ENCODE results near the gene TOR1AIP2.

DNA sequence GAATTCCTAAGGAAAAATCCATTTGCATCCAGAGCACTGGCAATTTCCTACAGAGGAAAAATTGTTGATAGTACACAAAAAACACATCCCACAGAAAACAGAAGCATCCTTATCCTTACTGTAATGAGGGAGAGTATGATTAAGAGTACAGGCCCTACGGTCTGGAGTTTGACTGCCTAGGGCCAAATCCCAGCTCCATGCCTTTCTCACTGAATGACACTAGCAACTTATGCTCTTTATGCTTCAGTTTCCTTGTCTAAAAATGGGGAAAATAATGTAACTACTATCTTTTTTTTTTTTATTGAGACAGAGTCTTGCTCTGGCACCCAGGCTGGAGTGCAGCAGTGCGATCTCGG, 49.2 kb upstream of the TOR1AIP2 start:
- TF ChIP-seq SUPT20H (IDR thresholded peaks at IDR 0.05; ENCODE audit: borderline replicate concordance, control insufficient read depth, low read depth, low read length) (no peak), STAT1 (conservative IDR thresholded peaks at IDR 0.05) (no peak), RFX5 (IDR thresholded peaks at IDR 0.05; ENCODE audit: low read depth, low read length) (no peak), ETV6 (conservative IDR thresholded peaks at IDR 0.05 in 1 of 2, IDR thresholded peaks at IDR 0.05 in 1 of 2; ENCODE audit: borderline replicate concordance in 1 of 2, low read depth in 1 of 2) (no peak), ESRRA (IDR thresholded peaks at IDR 0.05; ENCODE audit: low read length) (no peak), NR2F1 (conservative IDR thresholded peaks at IDR 0.05) (no peak), HDAC6 (IDR thresholded peaks at IDR 0.05; ENCODE audit: unreplicated experiment) (no peak)
- TF ChIP-seq, protein P1, sequence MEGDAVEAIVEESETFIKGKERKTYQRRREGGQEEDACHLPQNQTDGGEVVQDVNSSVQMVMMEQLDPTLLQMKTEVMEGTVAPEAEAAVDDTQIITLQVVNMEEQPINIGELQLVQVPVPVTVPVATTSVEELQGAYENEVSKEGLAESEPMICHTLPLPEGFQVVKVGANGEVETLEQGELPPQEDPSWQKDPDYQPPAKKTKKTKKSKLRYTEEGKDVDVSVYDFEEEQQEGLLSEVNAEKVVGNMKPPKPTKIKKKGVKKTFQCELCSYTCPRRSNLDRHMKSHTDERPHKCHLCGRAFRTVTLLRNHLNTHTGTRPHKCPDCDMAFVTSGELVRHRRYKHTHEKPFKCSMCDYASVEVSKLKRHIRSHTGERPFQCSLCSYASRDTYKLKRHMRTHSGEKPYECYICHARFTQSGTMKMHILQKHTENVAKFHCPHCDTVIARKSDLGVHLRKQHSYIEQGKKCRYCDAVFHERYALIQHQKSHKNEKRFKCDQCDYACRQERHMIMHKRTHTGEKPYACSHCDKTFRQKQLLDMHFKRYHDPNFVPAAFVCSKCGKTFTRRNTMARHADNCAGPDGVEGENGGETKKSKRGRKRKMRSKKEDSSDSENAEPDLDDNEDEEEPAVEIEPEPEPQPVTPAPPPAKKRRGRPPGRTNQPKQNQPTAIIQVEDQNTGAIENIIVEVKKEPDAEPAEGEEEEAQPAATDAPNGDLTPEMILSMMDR (IDR thresholded peaks at IDR 0.05 in 2 of 3, conservative IDR thresholded peaks at IDR 0.05 in 1 of 3; ENCODE audit: control insufficient read depth in 2 of 3, extremely low read depth in 1 of 3, insufficient read depth in 1 of 3, low read depth in 3 of 3, low read length in 3 of 3): no peak
- TF ChIP-seq, protein P2, sequence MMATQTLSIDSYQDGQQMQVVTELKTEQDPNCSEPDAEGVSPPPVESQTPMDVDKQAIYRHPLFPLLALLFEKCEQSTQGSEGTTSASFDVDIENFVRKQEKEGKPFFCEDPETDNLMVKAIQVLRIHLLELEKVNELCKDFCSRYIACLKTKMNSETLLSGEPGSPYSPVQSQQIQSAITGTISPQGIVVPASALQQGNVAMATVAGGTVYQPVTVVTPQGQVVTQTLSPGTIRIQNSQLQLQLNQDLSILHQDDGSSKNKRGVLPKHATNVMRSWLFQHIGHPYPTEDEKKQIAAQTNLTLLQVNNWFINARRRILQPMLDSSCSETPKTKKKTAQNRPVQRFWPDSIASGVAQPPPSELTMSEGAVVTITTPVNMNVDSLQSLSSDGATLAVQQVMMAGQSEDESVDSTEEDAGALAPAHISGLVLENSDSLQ (IDR thresholded peaks at IDR 0.05): no peak
